ENCODE measurements around the gene KISS1R.
"Not testable (repeated sequence)": the region's sequence is repeated elsewhere in the genome, so short reads cannot be mapped to it uniquely, and the experiment has no call there.

KISS1R gene

GRCh38 chr19:882871-883497 lies 34.1 kb upstream of the KISS1R start:
- Histone ChIP-seq H3K4me1 (no peaks in the 10 kb centered on the region), H3K4me2 (no peak overlapping the region), H3K9me3 (no peaks in the 10 kb centered on the region), H3K27me3 (no peaks in the 10 kb centered on the region), H4K20me1 (peaks cover 42% of the 10 kb centered on the region), H3K27ac (no peak overlapping the region), H3K4me3 (no peak overlapping the region), H3K9ac (no peak overlapping the region), H3K36me3 (peaks cover 90% of the 10 kb centered on the region)
- TF ChIP-seq Cebpa-rat (IDR thresholded peaks at IDR 0.05) = no peak

DNA sequence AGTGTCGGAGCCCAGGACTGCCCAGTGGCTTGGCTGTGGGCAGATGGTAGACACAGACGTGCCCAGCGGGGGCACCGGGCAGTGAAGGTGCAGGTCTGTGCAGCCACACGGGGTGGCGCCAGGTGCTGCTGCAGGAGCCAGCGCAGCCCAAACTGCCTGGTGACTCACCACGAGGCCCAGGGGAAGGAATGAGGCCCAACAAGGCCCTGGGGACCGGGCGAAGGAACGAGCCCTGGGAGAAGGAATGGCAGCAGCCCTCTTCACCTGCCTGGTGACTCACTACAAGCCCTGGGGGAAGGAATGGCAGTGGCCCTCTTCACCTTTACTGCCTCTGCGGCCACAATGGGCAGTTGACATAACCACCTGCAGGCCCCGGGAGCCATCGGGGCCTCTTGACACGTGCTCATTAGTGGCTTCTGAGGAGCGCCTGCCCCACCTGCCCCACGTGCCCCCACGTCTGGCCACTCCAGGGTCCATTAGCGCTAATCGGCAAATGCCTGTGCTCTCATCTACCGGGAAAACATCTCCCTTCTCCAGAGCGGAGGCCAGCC lies 33.4 kb upstream of the KISS1R start:
- peaks cover 47% of the 10 kb centered on the region for H4K20me1 ChIP-seq
- H3K4me2 ChIP-seq = no peak overlapping the region
- H3K4me3 ChIP-seq = no peak overlapping the region
- no peaks in the 10 kb centered on the region for H3K9me3 ChIP-seq
- no peak overlapping the region for H3K27ac ChIP-seq
- TF ChIP-seq Cebpa-rat (IDR thresholded peaks at IDR 0.05) = no peak
- H3K27me3 ChIP-seq = no peaks in the 10 kb centered on the region
- peaks cover 97% of the 10 kb centered on the region for H3K36me3 ChIP-seq
- H3K9ac ChIP-seq = no peak overlapping the region
- no peaks in the 10 kb centered on the region for H3K4me1 ChIP-seq

GRCh38 chr19:884420-885211 lies 32.5 kb upstream of the KISS1R start:
- Histone ChIP-seq H3K4me2 (no peak overlapping the region), H4K20me1 (peaks cover 56% of the 10 kb centered on the region), H3K9ac (no peak overlapping the region; the same call in 1 of the 2 replicates), H3K9me3 (no peaks in the 10 kb centered on the region), H3K4me1 (no peaks in the 10 kb centered on the region), H3K4me3 (no peak overlapping the region), H3K27ac (no peak overlapping the region), H3K36me3 (peaks cover 100% of the 10 kb centered on the region), H3K27me3 (no peaks in the 10 kb centered on the region)
- no peak for TF ChIP-seq Cebpa-rat (IDR thresholded peaks at IDR 0.05)

DNA sequence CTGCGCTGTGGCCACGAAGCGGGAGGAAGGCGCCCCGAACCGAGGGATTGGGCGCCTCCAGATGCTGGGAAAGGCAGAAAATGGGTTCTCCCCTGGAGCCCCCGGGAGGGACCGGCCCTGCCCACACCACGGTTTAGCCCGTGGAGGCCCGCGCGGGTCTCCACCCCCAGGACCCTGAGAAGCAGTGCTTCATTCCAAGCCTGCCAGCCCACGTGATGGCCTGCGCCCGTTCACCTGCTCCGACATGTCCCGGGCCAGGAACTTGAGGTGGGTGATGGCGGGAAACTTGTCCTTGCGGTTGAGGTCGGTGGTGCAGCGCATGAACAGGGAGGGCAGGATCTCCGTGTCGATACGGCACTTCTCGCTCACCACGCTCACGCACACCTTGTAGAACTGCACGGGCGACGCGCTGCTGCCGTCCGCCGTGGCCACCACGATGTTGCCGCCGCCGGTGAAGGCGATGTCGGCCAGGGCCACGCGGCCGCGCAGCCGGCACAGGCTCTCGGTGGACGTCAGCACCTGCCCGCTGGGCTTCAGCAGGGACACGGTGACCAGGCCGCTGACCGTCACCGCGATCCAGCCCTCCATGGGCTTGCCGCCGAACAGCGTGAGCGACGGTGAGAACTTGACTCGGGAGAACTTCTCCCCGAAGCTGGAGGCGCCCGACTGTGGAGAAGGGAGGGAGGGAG lies 31.5 kb upstream of the KISS1R start:
- Histone ChIP-seq H3K4me1 (no peaks in the 10 kb centered on the region), H3K27ac (no peak overlapping the region), H3K4me3 (no peak overlapping the region), H3K36me3 (peaks cover 100% of the 10 kb centered on the region), H4K20me1 (peaks cover 66% of the 10 kb centered on the region; the same call in 1 of the 2 replicates), H3K9ac (no peak overlapping the region), H3K9me3 (no peaks in the 10 kb centered on the region), H3K27me3 (no peaks in the 10 kb centered on the region), H3K4me2 (no peak overlapping the region)
- no peak for TF ChIP-seq Cebpa-rat (IDR thresholded peaks at IDR 0.05)

GRCh38 chr19:887072-887471 lies 30.1 kb upstream of the KISS1R start:
- no peak for TF ChIP-seq Cebpa-rat (IDR thresholded peaks at IDR 0.05)
- peaks cover 93% of the 10 kb centered on the region for H3K36me3 ChIP-seq
- H4K20me1 ChIP-seq = peaks cover 66% of the 10 kb centered on the region
- peaks cover 4% of the 10 kb centered on the region; the same call in 1 of the 2 replicates for H3K4me1 ChIP-seq
- H3K27ac ChIP-seq = no peak overlapping the region
- H3K9me3 ChIP-seq = no peaks in the 10 kb centered on the region
- H3K4me3 ChIP-seq = no peak overlapping the region
- no peaks in the 10 kb centered on the region for H3K27me3 ChIP-seq
- no peak overlapping the region for H3K4me2 ChIP-seq
- H3K9ac ChIP-seq = no peak overlapping the region

DNA sequence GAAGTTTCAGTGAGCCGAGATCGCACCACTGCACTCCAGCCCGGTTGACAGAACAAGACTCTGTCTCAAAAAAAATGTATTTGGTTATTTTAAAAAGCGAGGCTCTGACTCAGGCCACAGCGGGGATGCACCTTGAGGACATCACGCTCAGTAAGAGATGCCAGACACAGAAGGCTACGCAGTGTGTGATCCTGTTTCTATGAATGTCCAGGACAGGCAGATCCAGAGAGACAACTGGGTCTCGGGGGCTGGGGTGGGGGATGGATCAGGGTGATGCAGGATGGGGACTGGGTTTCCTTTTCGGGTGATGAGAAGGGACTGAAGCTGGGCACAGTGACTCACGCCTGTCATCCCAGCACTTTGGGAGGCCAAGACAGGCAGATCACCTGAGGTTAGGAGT lies 29.5 kb upstream of the KISS1R start:
- Histone ChIP-seq H3K9ac (no peak overlapping the region), H3K27me3 (no peaks in the 10 kb centered on the region), H3K9me3 (no peaks in the 10 kb centered on the region), H3K4me1 (peaks cover 5% of the 10 kb centered on the region; the same call in 1 of the 2 replicates), H3K4me2 (no peak overlapping the region), H4K20me1 (peaks cover 66% of the 10 kb centered on the region), H3K27ac (no peak overlapping the region), H3K4me3 (no peak overlapping the region), H3K36me3 (peaks cover 88% of the 10 kb centered on the region)
- no peak for TF ChIP-seq Cebpa-rat (IDR thresholded peaks at IDR 0.05)

DNA sequence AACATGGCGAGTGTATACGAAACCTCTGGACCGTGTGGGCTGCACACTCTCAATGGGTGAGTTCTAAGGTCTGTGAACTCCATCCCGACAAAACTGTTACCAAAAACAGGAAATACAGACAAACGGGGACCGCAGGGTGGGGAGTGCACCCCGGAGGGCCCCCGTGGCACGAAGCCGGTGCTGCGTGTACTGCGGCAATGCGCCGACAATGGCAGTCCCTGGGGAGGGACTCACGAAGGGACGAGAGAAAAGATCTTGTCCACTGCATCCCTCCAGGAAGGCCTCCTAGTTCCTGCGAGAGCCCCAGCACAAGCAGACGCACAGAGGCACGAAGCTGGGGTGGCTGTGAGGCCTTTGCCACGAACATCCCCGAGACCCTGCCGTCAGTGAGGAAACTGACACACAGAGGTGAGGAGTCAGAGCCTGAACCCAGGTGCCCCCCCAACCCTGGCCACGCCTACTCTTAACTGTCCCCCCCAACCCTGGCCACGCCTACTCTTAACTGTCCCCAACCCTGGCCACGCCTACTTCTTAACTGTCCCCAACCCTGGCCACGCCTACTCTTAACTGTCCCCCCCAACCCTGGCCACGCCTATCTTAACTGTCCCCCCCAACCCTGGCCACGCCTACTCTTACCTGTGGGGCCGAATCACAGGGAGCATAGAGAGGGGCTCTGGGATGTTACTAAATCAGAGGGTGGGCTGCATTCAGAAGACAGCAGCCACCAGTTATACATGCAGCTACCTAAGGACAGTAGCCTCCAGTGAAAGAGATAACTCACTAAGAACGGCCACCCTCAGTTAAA lies 28.4 kb upstream of the KISS1R start:
- H3K4me2 ChIP-seq = no peak overlapping the region
- no peak overlapping the region for H3K27ac ChIP-seq
- H3K9ac ChIP-seq = no peak overlapping the region
- H3K27me3 ChIP-seq = no peaks in the 10 kb centered on the region
- no peak for TF ChIP-seq Cebpa-rat (IDR thresholded peaks at IDR 0.05)
- H3K36me3 ChIP-seq = peaks cover 76% of the 10 kb centered on the region
- peaks cover 10% of the 10 kb centered on the region for H3K4me1 ChIP-seq
- no peak overlapping the region for H3K4me3 ChIP-seq
- H4K20me1 ChIP-seq = peaks cover 66% of the 10 kb centered on the region
- H3K9me3 ChIP-seq = no peaks in the 10 kb centered on the region

GRCh38 chr19:889662-890295 lies 27.4 kb upstream of the KISS1R start:
- no peaks in the 10 kb centered on the region for H3K27me3 ChIP-seq
- no peak overlapping the region for H3K4me3 ChIP-seq
- peaks cover 66% of the 10 kb centered on the region for H3K36me3 ChIP-seq
- H3K9ac ChIP-seq = no peak overlapping the region
- no peaks in the 10 kb centered on the region for H3K9me3 ChIP-seq
- H3K4me1 ChIP-seq = peaks cover 12% of the 10 kb centered on the region
- H3K27ac ChIP-seq = no peak overlapping the region
- peaks cover 63% of the 10 kb centered on the region for H4K20me1 ChIP-seq
- no peak overlapping the region for H3K4me2 ChIP-seq
- no peak for TF ChIP-seq Cebpa-rat (IDR thresholded peaks at IDR 0.05)

GRCh38 chr19:890831-891230 lies 26.3 kb upstream of the KISS1R start:
- H3K27me3 ChIP-seq = no peaks in the 10 kb centered on the region
- H3K36me3 ChIP-seq = peaks cover 59% of the 10 kb centered on the region
- H3K4me2 ChIP-seq = no peak overlapping the region
- H3K9me3 ChIP-seq = no peaks in the 10 kb centered on the region
- H4K20me1 ChIP-seq = peaks cover 54% of the 10 kb centered on the region
- TF ChIP-seq Cebpa-rat (IDR thresholded peaks at IDR 0.05) = no peak
- peaks cover 12% of the 10 kb centered on the region for H3K4me1 ChIP-seq
- H3K9ac ChIP-seq = no peak overlapping the region
- H3K27ac ChIP-seq = no peak overlapping the region
- H3K4me3 ChIP-seq = no peak overlapping the region

- H3K4me3 ChIP-seq = peak overlapping the region; percentile 81
- H3K27me3 ChIP-seq, H3K9me3 ChIP-seq: not testable (repeated sequence)
- peak overlapping the region; percentile 94 for H3K4me2 ChIP-seq
- peaks cover 47% of the 10 kb centered on the region for H4K20me1 ChIP-seq
- H3K36me3 ChIP-seq = peaks cover 59% of the 10 kb centered on the region
- H3K9ac ChIP-seq = peak overlapping the region; percentile 96
- H3K27ac ChIP-seq = peak overlapping the region; percentile 98; the same call in 1 of the 2 replicates
- H3K4me1 ChIP-seq = peaks cover 12% of the 10 kb centered on the region
Observed at GRCh38 chr19:891421-892200, 25.5 kb upstream of the KISS1R start.

Measured in BLaER1 (cell line).